ENCODE results near the gene LHX3. TPM values are rescaled to one million over a fixed set of nuclear protein-coding genes. Genes with fewer than 3 reads are reported as not detected.

Gene LHX3
- total and polyA plus RNA-seq, 2 donors (not counting 1 experiment from before 2014, with no cell fraction given), result 0.07 to 0.30 TPM

GRCh38 chr9:136152931-136153330 is 52.0 kb downstream of the LHX3 start:
- ATAC-seq (ENCODE audit: low read depth) (no peak), DNase-seq (no peak)
- H3K79me2 ChIP-seq (ENCODE audit: control insufficient read depth, insufficient read depth, low read length), result no peaks in the 10 kb centered on the region
- H4K20me1 ChIP-seq (ENCODE audit: control insufficient read depth, insufficient read depth, low read length, poor library complexity, severe bottlenecking), result no peaks in the 10 kb centered on the region
- peaks cover 0 to 3% (median 0%) of the 10 kb centered on the region in 3 donors for H3K9me3 ChIP-seq (ENCODE audit: control extremely low read depth in 1 of 3, control insufficient read depth in 2 of 3, insufficient read depth in 1 of 3, low read length in 2 of 3)
- H2AFZ ChIP-seq (ENCODE audit: insufficient read depth, low read depth, low read length, poor library complexity, severe bottlenecking), result no peak overlapping the region
- ChIA-PET POLR2A (no interaction called here), CTCF (no interaction called here)
- no peak overlapping the region for H3K4me2 ChIP-seq (replicated peaks; ENCODE audit: low read depth, low read length, poor library complexity, severe bottlenecking)
- TF ChIP-seq EZH2 (IDR thresholded peaks at IDR 0.05; ENCODE audit: borderline replicate concordance, insufficient read depth, low read depth, low read length, poor library complexity, severe bottlenecking), result no peak
- TF ChIP-seq CTCF (IDR thresholded peaks at IDR 0.05), result no peak
- H3K4me3 ChIP-seq (ENCODE audit: control extremely low read depth in 1 of 5, extremely low read depth in 1 of 5, insufficient read depth in 1 of 5, low read depth in 2 of 5, low read length in 4 of 5), result no peak overlapping the region
- no peaks in the 10 kb centered on the region for H3K36me3 ChIP-seq (replicated peaks in 1 of 2; ENCODE audit: control extremely low read depth in 1 of 2, control insufficient read depth in 1 of 2, extremely low read depth in 1 of 2, insufficient read depth in 2 of 2, low read length in 1 of 2)
- intact Hi-C loops (cut with micrococcal nuclease), result no loop called here
- peaks cover 13% of the 10 kb centered on the region for H3K27me3 Mint-ChIP-seq
- H3K9me3 Mint-ChIP-seq (ENCODE audit: insufficient read depth), result no peaks in the 10 kb centered on the region
- no peaks in the 10 kb centered on the region for H3K4me1 Mint-ChIP-seq
- H3K4me1 ChIP-seq (ENCODE audit: control insufficient read depth in 2 of 2, insufficient read depth in 2 of 2, low read length in 2 of 2), result no peaks in the 10 kb centered on the region
- no peak overlapping the region for H3K27ac Mint-ChIP-seq
- H3K4me3 Mint-ChIP-seq, result no peak overlapping the region
- peaks cover 0 to 4% (median 2%) of the 10 kb centered on the region in 4 experiments for H3K27me3 ChIP-seq (replicated peaks in 1 of 4; ENCODE audit: control extremely low read depth in 1 of 4, control insufficient read depth in 3 of 4, insufficient read depth in 4 of 4, low read length in 3 of 4)
- WGBS (ENCODE audit: insufficient coverage), result 88% methylated on average over 8 of the region's 12 CpGs
- H3K27ac ChIP-seq (ENCODE audit: low read length in 2 of 2), result no peak overlapping the region
- no peak overlapping the region for H3K9ac ChIP-seq (ENCODE audit: low read length)

GRCh38 chr9:136152543-136152866 is 52.4 kb downstream of the LHX3 start:
- ChIA-PET CTCF (no interaction called here), POLR2A (no interaction called here)
- peaks cover 0 to 8% (median 2%) of the 10 kb centered on the region in 4 experiments for H3K27me3 ChIP-seq (replicated peaks in 1 of 4; ENCODE audit: control extremely low read depth in 1 of 4, control insufficient read depth in 3 of 4, insufficient read depth in 4 of 4, low read length in 3 of 4)
- Mint-ChIP-seq H3K9me3 (ENCODE audit: insufficient read depth) (no peaks in the 10 kb centered on the region), H3K27ac (no peak overlapping the region), H3K4me1 (no peaks in the 10 kb centered on the region), H3K27me3 (peaks cover 12% of the 10 kb centered on the region), H3K4me3 (no peak overlapping the region)
- H3K9ac ChIP-seq (ENCODE audit: low read length), result no peak overlapping the region
- WGBS (ENCODE audit: insufficient coverage), result 82% methylated on average over 4 of the region's 4 CpGs
- no peak overlapping the region for H3K27ac ChIP-seq (ENCODE audit: low read length in 2 of 2)
- no peak overlapping the region for H3K4me3 ChIP-seq (ENCODE audit: control extremely low read depth in 1 of 5, extremely low read depth in 1 of 5, insufficient read depth in 1 of 5, low read depth in 2 of 5, low read length in 4 of 5)
- H3K4me1 ChIP-seq (ENCODE audit: control insufficient read depth in 2 of 2, insufficient read depth in 2 of 2, low read length in 2 of 2), result no peaks in the 10 kb centered on the region
- intact Hi-C loops (cut with micrococcal nuclease), result no loop called here
- no peak for DNase-seq
- no peak for ATAC-seq (ENCODE audit: low read depth)
- peaks cover 0 to 5% (median 0%) of the 10 kb centered on the region in 3 donors for H3K9me3 ChIP-seq (ENCODE audit: control extremely low read depth in 1 of 3, control insufficient read depth in 2 of 3, insufficient read depth in 1 of 3, low read length in 2 of 3)
- H3K79me2 ChIP-seq (ENCODE audit: control insufficient read depth, insufficient read depth, low read length), result no peaks in the 10 kb centered on the region
- no peak overlapping the region for H2AFZ ChIP-seq (ENCODE audit: insufficient read depth, low read depth, low read length, poor library complexity, severe bottlenecking)
- no peaks in the 10 kb centered on the region for H3K36me3 ChIP-seq (replicated peaks in 1 of 2; ENCODE audit: control extremely low read depth in 1 of 2, control insufficient read depth in 1 of 2, extremely low read depth in 1 of 2, insufficient read depth in 2 of 2, low read length in 1 of 2)
- H4K20me1 ChIP-seq (ENCODE audit: control insufficient read depth, insufficient read depth, low read length, poor library complexity, severe bottlenecking), result no peaks in the 10 kb centered on the region
- H3K4me2 ChIP-seq (replicated peaks; ENCODE audit: low read depth, low read length, poor library complexity, severe bottlenecking), result no peak overlapping the region
- TF ChIP-seq EZH2 (IDR thresholded peaks at IDR 0.05; ENCODE audit: borderline replicate concordance, insufficient read depth, low read depth, low read length, poor library complexity, severe bottlenecking) (no peak), CTCF (IDR thresholded peaks at IDR 0.05) (no peak)

Measured in B cell (primary cell).